ENCODE measurements around the gene GARIN6. TPM values are rescaled to one million over a fixed set of nuclear protein-coding genes. Genes with fewer than 3 reads are reported as not detected.
"Not testable (repeated sequence)": the region's sequence is repeated elsewhere in the genome, so short reads cannot be mapped to it uniquely, and the experiment has no call there.

GARIN6 gene
- total RNA-seq, 1 experiment from 2014 or later, result not detected

- TF ChIP-seq REST (IDR thresholded peaks at IDR 0.05; ENCODE audit: low read depth) (no peak), MAX (IDR thresholded peaks at IDR 0.05) (no peak), ELF1 (IDR thresholded peaks at IDR 0.05; ENCODE audit: borderline replicate concordance, low read depth) (no peak), ZBTB33 (IDR thresholded peaks at IDR 0.05; ENCODE audit: extremely low read depth, insufficient replicate concordance, low read length) (no peak), ATF3 (IDR thresholded peaks at IDR 0.05) (no peak), ZFX (IDR thresholded peaks at IDR 0.05) (no peak), JUND (IDR thresholded peaks at IDR 0.05) (no peak), EZH2phosphoT487 (IDR thresholded peaks at IDR 0.05; ENCODE audit: borderline replicate concordance) (no peak), POLR2A (IDR thresholded peaks at IDR 0.05; ENCODE audit: borderline replicate concordance, extremely low read depth, insufficient read depth, insufficient read length) (no peak)
Measured at GRCh38 chr12:99620159-99620479, 27.4 kb upstream of the GARIN6 start (continued).

- CTCF ChIA-PET; H3K9me3 ChIP-seq (ENCODE audit: control insufficient read depth in 1 of 2, insufficient read depth in 1 of 2, low read depth in 1 of 2, low read length in 2 of 2); H3K27ac ChIP-seq (ENCODE audit: low read depth, low read length); ATAC-seq; H4K20me1 ChIP-seq (ENCODE audit: insufficient read depth); H3K9ac ChIP-seq (ENCODE audit: low read length); H2AFZ ChIP-seq (ENCODE audit: low read depth, low read length, poor library complexity, severe bottlenecking); H3K36me3 ChIP-seq (ENCODE audit: control insufficient read depth in 1 of 2, insufficient read depth in 2 of 2, low read length in 2 of 2); DNase-seq (ENCODE audit: low read depth, low spot score); H3K4me1 ChIP-seq (ENCODE audit: control insufficient read depth in 1 of 2, insufficient read depth in 2 of 2, low read length in 2 of 2); BruUV-seq (replicated peaks); POLR2A ChIA-PET; H3K79me2 ChIP-seq (ENCODE audit: insufficient read depth, low read length); H3K9me2 ChIP-seq (ENCODE audit: insufficient read depth); H3K4me2 ChIP-seq (ENCODE audit: low read length); RAD21 ChIA-PET (ENCODE audit: low non-redundant PET in 1 of 2, low total read pairs in 2 of 2, uncharacterized antibody in 2 of 2, unreplicated experiment in 2 of 2); H3K4me3 ChIP-seq (replicated peaks in 1 of 2; ENCODE audit: low read depth in 1 of 2, low read length in 2 of 2); H3K27me3 ChIP-seq (ENCODE audit: insufficient read depth, low read length); intact Hi-C loops (cut with micrococcal nuclease): not testable (repeated sequence)
Measured at GRCh38 chr12:99624591-99624990, 23.0 kb upstream of the GARIN6 start.

Data from HCT116 (cell line).